ENCODE measurements around the gene PARVB.

PARVB gene

DNA sequence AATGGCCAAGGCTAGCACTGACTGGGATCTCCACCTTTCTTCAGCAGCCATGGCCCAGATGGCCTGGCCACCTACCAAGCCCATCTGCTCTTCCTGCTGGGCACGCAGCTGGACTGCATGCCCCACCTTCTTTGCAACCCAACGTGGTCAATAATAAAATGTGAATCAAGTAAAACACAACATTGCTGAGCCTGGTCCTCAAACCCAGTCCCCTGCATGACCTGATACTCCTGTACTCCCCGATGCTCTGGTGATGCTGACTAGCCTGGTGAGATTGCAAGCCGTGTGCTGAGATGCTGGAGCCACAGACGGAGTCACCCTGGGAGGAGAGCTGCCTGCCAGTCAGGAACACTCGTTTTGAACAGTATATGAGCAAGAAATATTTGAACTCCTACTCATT, 190.7 kb downstream of the PARVB start:
- no peak overlapping the region for H3K4me3 ChIP-seq (ENCODE audit: low read length)
- H3K27ac ChIP-seq (ENCODE audit: low read length) = no peak overlapping the region
- H3K36me3 ChIP-seq (ENCODE audit: control insufficient read depth, low read depth, low read length) = no peaks in the 10 kb centered on the region
- no peaks in the 10 kb centered on the region for H3K9me3 ChIP-seq (ENCODE audit: control insufficient read depth, low read depth, low read length)
- no peak overlapping the region for H3K9ac ChIP-seq (ENCODE audit: low read length)
- peaks cover 3% of the 10 kb centered on the region for H3K27me3 ChIP-seq (ENCODE audit: control insufficient read depth, insufficient read depth, low read length)
- H3K4me1 ChIP-seq (ENCODE audit: control insufficient read depth, low read depth, low read length) = no peaks in the 10 kb centered on the region

DNA sequence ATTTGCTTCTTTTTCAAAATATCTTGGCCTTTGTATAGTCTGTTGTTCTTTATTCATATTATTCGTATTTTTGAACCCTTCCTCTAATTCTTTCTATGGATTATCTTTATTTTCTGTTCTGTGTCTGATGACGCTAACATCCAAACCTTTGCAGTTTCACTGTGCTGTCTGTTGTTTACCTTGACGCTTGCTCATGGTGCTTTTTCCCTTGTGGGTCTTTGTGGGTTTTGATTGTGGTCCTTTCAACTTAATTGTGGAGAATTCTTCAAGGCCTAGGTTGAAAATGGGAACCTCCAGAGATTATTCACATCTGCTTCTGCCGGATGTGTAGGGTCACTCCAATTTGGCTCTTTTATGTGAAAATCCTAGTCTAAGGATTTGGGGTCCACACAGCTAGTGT, 191.2 kb downstream of the PARVB start:
- Histone ChIP-seq H3K4me1 (ENCODE audit: control insufficient read depth, low read depth, low read length) (no peaks in the 10 kb centered on the region), H3K36me3 (ENCODE audit: control insufficient read depth, low read depth, low read length) (no peaks in the 10 kb centered on the region), H3K4me3 (ENCODE audit: low read length) (no peak overlapping the region), H3K9me3 (ENCODE audit: control insufficient read depth, low read depth, low read length) (no peaks in the 10 kb centered on the region), H3K27ac (ENCODE audit: low read length) (no peak overlapping the region), H3K9ac (ENCODE audit: low read length) (no peak overlapping the region), H3K27me3 (ENCODE audit: control insufficient read depth, insufficient read depth, low read length) (peaks cover 3% of the 10 kb centered on the region)

DNA sequence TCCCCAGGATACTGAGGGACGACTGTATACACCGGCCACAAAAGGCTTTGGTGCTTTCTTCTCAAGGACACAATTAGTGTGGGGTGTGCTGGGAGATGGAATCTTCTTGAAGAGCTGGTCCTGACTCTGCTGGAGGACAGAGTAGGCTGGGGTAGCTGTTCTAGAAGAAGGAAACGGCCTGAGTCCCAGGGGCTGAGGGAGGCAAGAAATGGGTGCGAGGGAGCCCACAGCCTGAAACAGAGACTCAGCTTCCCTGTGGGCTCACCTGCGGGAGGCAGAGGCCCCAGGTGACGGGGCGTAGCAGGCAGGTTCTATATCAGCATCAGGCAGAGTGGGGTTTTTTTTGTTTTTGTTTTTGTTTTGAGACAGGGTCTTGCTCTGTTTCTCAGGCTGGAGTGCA, 193.2 kb downstream of the PARVB start:
- H3K36me3 ChIP-seq (ENCODE audit: control insufficient read depth, low read depth, low read length) = no peaks in the 10 kb centered on the region
- no peak overlapping the region for H3K9ac ChIP-seq (ENCODE audit: low read length)
- H3K27me3 ChIP-seq (ENCODE audit: control insufficient read depth, insufficient read depth, low read length) = no peaks in the 10 kb centered on the region
- no peak overlapping the region for H3K27ac ChIP-seq (ENCODE audit: low read length)
- H3K9me3 ChIP-seq (ENCODE audit: control insufficient read depth, low read depth, low read length) = no peaks in the 10 kb centered on the region
- H3K4me3 ChIP-seq (ENCODE audit: low read length) = no peak overlapping the region
- H3K4me1 ChIP-seq (ENCODE audit: control insufficient read depth, low read depth, low read length) = no peaks in the 10 kb centered on the region

DNA sequence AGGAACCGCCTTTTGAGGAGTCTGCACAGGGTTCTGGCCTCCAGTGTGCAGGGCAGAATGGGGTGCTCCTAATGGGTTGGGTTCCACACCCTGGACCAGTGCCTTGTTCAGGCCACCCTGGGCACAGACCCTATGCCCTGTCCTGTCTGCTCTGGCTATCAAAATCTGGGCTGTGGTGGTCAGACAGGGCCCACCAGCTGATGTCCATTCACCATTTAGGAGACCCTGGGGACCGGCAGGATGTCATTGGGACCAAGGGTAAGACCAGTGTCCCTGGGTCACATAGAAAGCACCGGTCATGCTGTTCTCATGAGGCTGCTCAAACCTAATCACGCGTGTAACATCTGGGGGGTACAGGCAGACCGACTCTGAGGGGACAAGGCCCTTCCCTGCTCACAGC, 194.0 kb downstream of the PARVB start:
- Histone ChIP-seq H3K4me1 (ENCODE audit: control insufficient read depth, low read depth, low read length) (no peaks in the 10 kb centered on the region), H3K27me3 (ENCODE audit: control insufficient read depth, insufficient read depth, low read length) (no peaks in the 10 kb centered on the region), H3K9me3 (ENCODE audit: control insufficient read depth, low read depth, low read length) (no peaks in the 10 kb centered on the region), H3K4me3 (ENCODE audit: low read length) (no peak overlapping the region), H3K36me3 (ENCODE audit: control insufficient read depth, low read depth, low read length) (no peaks in the 10 kb centered on the region), H3K9ac (ENCODE audit: low read length) (no peak overlapping the region), H3K27ac (ENCODE audit: low read length) (no peak overlapping the region)

DNA sequence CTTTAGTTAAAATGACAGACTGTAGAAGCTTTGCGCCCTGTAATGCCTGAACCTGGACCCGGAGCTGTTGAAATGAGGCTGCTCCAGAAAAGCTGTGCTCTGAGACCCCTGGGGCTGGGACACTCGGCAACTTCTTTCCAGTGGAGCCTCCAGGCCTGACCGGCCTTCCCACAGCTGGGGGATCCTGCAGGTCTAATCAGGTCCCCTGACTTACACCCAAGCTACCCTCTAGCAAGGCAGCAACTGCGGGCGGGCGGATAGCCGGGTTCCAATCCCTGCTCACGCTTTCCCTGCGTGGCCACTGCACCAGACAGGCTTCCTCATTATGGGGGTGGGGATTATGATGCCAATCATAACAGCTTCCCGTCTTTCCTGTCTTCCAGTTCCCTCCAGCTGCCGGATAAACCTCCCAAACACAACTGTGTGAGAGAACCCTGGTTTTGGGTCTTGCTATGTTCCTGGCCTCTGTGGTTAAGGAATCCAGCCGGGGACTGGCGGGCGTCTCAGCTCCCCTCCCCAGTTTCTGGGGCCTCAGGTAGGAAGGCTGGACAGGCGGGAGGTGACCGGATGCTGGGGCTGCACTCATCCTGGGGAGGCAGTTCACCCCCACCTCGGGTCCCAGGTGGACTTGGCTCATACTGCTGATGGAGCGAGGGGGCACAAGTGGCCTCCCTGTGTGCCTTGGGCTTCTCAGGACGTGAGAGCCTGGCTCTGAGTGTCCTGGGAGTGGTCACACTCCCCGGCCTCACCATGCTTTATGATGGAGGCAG, 195.2 kb downstream of the PARVB start:
- H3K36me3 ChIP-seq (ENCODE audit: control insufficient read depth, low read depth, low read length) = no peaks in the 10 kb centered on the region
- H3K4me3 ChIP-seq (ENCODE audit: low read length) = no peak overlapping the region
- H3K27ac ChIP-seq (ENCODE audit: low read length) = no peak overlapping the region
- no peaks in the 10 kb centered on the region for H3K4me1 ChIP-seq (ENCODE audit: control insufficient read depth, low read depth, low read length)
- H3K9me3 ChIP-seq (ENCODE audit: control insufficient read depth, low read depth, low read length) = no peaks in the 10 kb centered on the region
- no peaks in the 10 kb centered on the region for H3K27me3 ChIP-seq (ENCODE audit: control insufficient read depth, insufficient read depth, low read length)
- no peak overlapping the region for H3K9ac ChIP-seq (ENCODE audit: low read length)

DNA sequence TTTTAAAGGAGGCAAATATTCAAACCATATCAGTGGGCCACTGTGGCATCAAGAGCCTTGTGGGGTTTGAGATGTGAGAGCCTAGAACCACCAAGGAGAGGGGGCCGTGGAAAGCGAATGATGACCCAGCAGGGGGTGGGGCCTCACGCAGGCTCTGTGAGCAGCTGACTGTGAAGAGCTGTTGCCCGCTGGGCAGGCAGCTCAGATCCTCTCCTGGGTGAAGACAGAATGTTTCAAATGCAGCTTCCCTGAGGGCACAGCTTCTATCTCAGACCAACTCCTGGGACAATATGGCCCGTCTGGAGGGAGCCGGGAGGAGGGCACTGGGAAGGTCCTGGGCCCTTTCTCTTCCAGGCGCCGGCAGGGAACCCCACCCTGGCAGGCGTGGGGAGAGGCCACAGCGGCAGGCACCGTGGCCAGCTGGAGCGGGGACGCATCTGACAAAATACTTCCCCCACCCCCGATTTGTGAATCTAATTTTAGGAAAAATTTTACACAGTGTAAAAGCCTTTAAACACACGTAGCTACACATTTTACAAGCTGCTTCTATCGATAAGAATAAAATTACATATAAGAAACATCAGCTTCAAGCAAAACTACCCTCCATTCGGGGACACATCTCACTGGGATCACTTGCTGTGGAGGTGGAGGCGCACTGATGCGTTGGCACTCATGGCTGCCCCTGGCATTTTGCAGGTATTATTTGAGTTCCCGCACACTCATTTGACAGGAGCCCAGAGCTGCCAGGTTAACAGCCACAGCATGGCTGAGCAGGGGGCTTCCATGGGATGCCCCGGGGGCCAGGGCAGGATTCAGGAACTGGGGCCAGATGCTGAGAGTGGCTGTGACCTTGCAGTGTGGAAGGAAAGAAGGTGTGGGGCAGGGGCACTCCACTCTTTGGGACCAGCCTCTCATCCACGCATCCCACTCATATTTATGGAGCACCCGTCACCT, 196.9 kb downstream of the PARVB start:
- H3K4me1 ChIP-seq (ENCODE audit: control insufficient read depth, low read depth, low read length) = no peaks in the 10 kb centered on the region

DNA sequence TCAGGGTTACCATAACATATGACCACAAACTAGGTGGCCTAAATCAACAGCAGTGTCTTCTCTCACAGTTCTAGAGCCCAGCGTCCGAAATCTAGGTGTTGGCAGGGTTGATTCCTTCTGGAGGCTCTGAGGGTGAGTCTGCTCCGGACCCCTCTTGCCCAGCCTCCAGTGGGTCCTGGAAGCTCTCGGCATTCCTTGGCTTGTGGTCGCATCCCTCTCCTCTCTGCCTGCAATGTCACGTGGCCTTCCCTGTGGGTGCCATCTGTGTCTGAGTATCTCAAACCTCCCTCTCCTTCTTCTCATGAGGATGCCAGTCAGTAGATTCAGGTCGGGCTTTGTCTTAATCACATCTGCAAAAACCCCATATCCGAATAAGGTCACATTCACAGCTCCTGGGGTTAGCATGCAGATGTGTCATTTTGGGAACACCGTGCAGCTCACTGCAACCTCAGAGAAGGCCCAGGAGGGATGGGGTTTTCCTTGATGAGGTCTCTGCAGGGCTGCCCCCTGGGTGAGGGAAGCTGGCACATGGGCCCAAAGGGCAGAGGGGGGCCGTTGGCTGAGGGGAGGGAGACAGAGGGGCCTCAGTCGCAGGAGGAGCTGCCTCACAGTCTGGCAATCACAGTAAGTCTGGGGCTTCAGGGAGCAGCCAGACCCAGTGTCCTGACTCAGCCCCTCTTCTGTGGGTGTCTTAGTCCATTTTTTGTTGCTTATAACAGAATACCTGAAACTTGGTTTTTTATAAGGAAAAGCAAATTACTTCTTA, 197.8 kb downstream of the PARVB start:
- no peaks in the 10 kb centered on the region for H3K9me3 ChIP-seq (ENCODE audit: control insufficient read depth, low read depth, low read length)
- H3K4me3 ChIP-seq (ENCODE audit: low read length) = no peak overlapping the region
- no peak overlapping the region for H3K27ac ChIP-seq (ENCODE audit: low read length)
- H3K9ac ChIP-seq (ENCODE audit: low read length) = no peak overlapping the region
- H3K4me1 ChIP-seq (ENCODE audit: control insufficient read depth, low read depth, low read length) = no peaks in the 10 kb centered on the region
- no peaks in the 10 kb centered on the region for H3K27me3 ChIP-seq (ENCODE audit: control insufficient read depth, insufficient read depth, low read length)
- H3K36me3 ChIP-seq (ENCODE audit: control insufficient read depth, low read depth, low read length) = no peaks in the 10 kb centered on the region

More for the DNA sequence above, 196.9 kb downstream of the PARVB start:
- H3K36me3 ChIP-seq (ENCODE audit: control insufficient read depth, low read depth, low read length) = no peaks in the 10 kb centered on the region
- H3K27ac ChIP-seq (ENCODE audit: low read length) = no peak overlapping the region
- H3K9me3 ChIP-seq (ENCODE audit: control insufficient read depth, low read depth, low read length) = no peaks in the 10 kb centered on the region
- H3K27me3 ChIP-seq (ENCODE audit: control insufficient read depth, insufficient read depth, low read length) = no peaks in the 10 kb centered on the region
- H3K4me3 ChIP-seq (ENCODE audit: low read length) = no peak overlapping the region
- no peak overlapping the region for H3K9ac ChIP-seq (ENCODE audit: low read length)

Measured in iPS-18a (cell line).